ENCODE measurements around the gene FCF1.

Gene FCF1

DNA sequence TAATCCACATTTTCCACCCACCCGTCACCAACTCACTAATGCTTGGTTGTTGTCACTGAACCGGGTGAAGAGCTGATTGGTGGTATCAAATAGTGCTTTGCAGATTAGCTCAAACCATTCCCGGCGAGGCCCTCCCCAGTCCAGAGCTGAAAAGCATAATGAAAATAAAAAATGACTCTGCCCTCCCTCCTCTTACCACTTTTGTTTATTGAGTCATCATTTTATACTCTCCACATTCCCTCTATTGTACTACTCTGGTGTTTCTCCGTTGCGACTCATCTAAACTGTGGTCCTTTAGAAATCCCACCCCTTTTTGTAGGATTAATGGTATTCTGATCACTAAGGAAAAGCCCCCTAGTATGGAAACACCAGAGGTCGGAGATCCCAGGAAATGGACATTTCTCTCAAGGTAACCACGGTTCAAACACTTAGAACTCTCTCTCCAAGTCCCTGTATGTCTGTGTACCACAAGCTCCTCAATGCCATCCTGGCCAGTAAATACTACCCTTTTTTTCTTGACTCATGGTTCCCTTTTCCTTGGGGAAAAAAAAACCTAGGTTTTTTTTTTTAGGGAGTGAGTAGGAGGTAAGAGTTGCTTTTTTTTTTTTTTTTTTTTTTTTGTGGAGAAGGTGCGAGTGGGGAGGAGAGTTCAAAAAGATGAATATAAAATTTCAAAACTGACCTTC is 42.1 kb upstream of the FCF1 start:
- Histone ChIP-seq H3K4me1 (ENCODE audit: low read length) (no peaks in the 10 kb centered on the region), H3K36me3 (replicated peaks; ENCODE audit: insufficient read depth, low read length) (no peaks in the 10 kb centered on the region), H2AFZ (ENCODE audit: low read length) (no peak overlapping the region), H3K4me2 (ENCODE audit: low read depth, low read length) (no peak overlapping the region), H3F3A (ENCODE audit: insufficient read depth, low read length) (no peaks in the 10 kb centered on the region), H3K27ac (ENCODE audit: low read length) (no peak overlapping the region), H3K9me3 (replicated peaks; ENCODE audit: insufficient read depth, low read length) (no peaks in the 10 kb centered on the region), H3K9ac (ENCODE audit: low read length) (no peak overlapping the region), H3K4me3 (ENCODE audit: low read length) (no peak overlapping the region), H3K27me3 (replicated peaks; ENCODE audit: insufficient read depth, low read length) (no peaks in the 10 kb centered on the region), H3K79me2 (ENCODE audit: low read length) (no peaks in the 10 kb centered on the region), H4K20me1 (ENCODE audit: insufficient read depth, low read length) (no peaks in the 10 kb centered on the region), H3K9me2 (replicated peaks; ENCODE audit: insufficient read depth, low read length) (no peaks in the 10 kb centered on the region)
- TF ChIP-seq EZH2phosphoT487 (IDR thresholded peaks at IDR 0.05; ENCODE audit: low read length) = no peak
- no peak for TF ChIP-seq CTCF (IDR thresholded peaks at IDR 0.05; ENCODE audit: low read length)
- TF ChIP-seq EZH2 (optimal IDR thresholded peaks at IDR 0.05; ENCODE audit: low read depth, low read length) = no peak
- DNase-seq = no peak

DNA sequence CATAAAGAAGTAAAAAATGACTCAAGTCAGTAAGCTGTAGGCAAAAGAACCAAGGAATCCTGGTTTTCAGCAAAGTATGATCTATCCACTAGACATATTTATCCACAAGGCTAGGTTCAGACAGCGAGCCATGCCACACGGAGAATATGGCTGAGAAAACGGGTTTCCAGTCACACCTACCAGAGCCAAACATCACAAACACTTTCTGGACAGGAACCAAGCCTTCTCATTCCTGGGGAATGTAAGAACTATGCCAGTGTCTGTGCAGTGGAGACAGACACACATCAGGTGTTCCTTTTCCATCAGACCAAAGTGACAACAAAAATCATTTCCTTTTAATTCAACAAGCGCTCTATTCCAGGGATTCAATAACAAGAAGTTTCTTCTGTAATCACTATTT is 41.2 kb upstream of the FCF1 start:
- Histone ChIP-seq H3K9me3 (replicated peaks; ENCODE audit: insufficient read depth, low read length) (no peaks in the 10 kb centered on the region), H2AFZ (ENCODE audit: low read length) (no peak overlapping the region), H3K4me2 (ENCODE audit: low read depth, low read length) (no peak overlapping the region), H3K79me2 (ENCODE audit: low read length) (no peaks in the 10 kb centered on the region), H3K4me3 (ENCODE audit: low read length) (no peak overlapping the region), H3K4me1 (ENCODE audit: low read length) (no peaks in the 10 kb centered on the region), H4K20me1 (ENCODE audit: insufficient read depth, low read length) (no peaks in the 10 kb centered on the region), H3K9ac (ENCODE audit: low read length) (no peak overlapping the region), H3F3A (ENCODE audit: insufficient read depth, low read length) (no peaks in the 10 kb centered on the region), H3K27ac (ENCODE audit: low read length) (no peak overlapping the region), H3K9me2 (replicated peaks; ENCODE audit: insufficient read depth, low read length) (no peaks in the 10 kb centered on the region), H3K27me3 (replicated peaks; ENCODE audit: insufficient read depth, low read length) (no peaks in the 10 kb centered on the region), H3K36me3 (replicated peaks; ENCODE audit: insufficient read depth, low read length) (no peaks in the 10 kb centered on the region)
- no peak for DNase-seq
- no peak for TF ChIP-seq EZH2 (optimal IDR thresholded peaks at IDR 0.05; ENCODE audit: low read depth, low read length)
- TF ChIP-seq EZH2phosphoT487 (IDR thresholded peaks at IDR 0.05; ENCODE audit: low read length) = no peak
- no peak for TF ChIP-seq CTCF (IDR thresholded peaks at IDR 0.05; ENCODE audit: low read length)

GRCh38 chr14:74673768-74674167 is 39.2 kb upstream of the FCF1 start:
- Histone ChIP-seq H3K9me2 (replicated peaks; ENCODE audit: insufficient read depth, low read length) (no peaks in the 10 kb centered on the region), H3K27ac (ENCODE audit: low read length) (no peak overlapping the region), H3F3A (ENCODE audit: insufficient read depth, low read length) (no peaks in the 10 kb centered on the region), H3K79me2 (ENCODE audit: low read length) (no peaks in the 10 kb centered on the region), H3K4me1 (ENCODE audit: low read length) (no peaks in the 10 kb centered on the region), H3K4me2 (ENCODE audit: low read depth, low read length) (no peak overlapping the region), H3K4me3 (ENCODE audit: low read length) (no peak overlapping the region), H4K20me1 (ENCODE audit: insufficient read depth, low read length) (no peaks in the 10 kb centered on the region), H3K9ac (ENCODE audit: low read length) (no peak overlapping the region), H3K9me3 (replicated peaks; ENCODE audit: insufficient read depth, low read length) (no peaks in the 10 kb centered on the region), H3K27me3 (replicated peaks; ENCODE audit: insufficient read depth, low read length) (no peaks in the 10 kb centered on the region), H2AFZ (ENCODE audit: low read length) (no peak overlapping the region), H3K36me3 (replicated peaks; ENCODE audit: insufficient read depth, low read length) (no peaks in the 10 kb centered on the region)
- DNase-seq = no peak
- TF ChIP-seq EZH2phosphoT487 (IDR thresholded peaks at IDR 0.05; ENCODE audit: low read length) (no peak), CTCF (IDR thresholded peaks at IDR 0.05; ENCODE audit: low read length) (no peak), EZH2 (optimal IDR thresholded peaks at IDR 0.05; ENCODE audit: low read depth, low read length) (no peak)
